Measurements from ENCODE around the gene KCNIP1. TPM values are rescaled to one million over a fixed set of nuclear protein-coding genes. Genes with fewer than 3 reads are reported as not detected.
"Not testable (repeated sequence)": the region's sequence is repeated elsewhere in the genome, so short reads cannot be mapped to it uniquely, and the experiment has no call there.

KCNIP1 gene
- polyA plus RNA-seq, 2 donors: 0.04 TPM; not detected in 1

- H3K27ac ChIP-seq (ENCODE audit: low read depth in 2 of 2, low read length in 1 of 2): no peak overlapping the region
- 60 to 61% methylated on average over 2 of the region's 2 CpGs for WGBS, 2 donors
These were observed 253.8 kb downstream of the KCNIP1 start for GRCh38 chr5:170757669-170758068.

GRCh38 chr5:170758481-170758880 lies 254.7 kb downstream of the KCNIP1 start:
- Histone ChIP-seq H3K4me3 (ENCODE audit: low read depth in 1 of 2, low read length in 2 of 2) (no peak overlapping the region), H3K27ac (ENCODE audit: low read depth in 2 of 2, low read length in 1 of 2) (no peak overlapping the region), H3K36me3 (ENCODE audit: control insufficient read depth in 2 of 2, insufficient read depth in 2 of 2, low read length in 1 of 2) (no peaks in the 10 kb centered on the region), H3K4me1 (ENCODE audit: control insufficient read depth in 2 of 2, insufficient read depth in 2 of 2, low read length in 1 of 2) (peaks cover 2 to 6% of the 10 kb centered on the region in 2 donors), H3K9me3 (ENCODE audit: control insufficient read depth in 2 of 2, insufficient read depth in 1 of 2, low read depth in 1 of 2, low read length in 1 of 2) (no peaks in the 10 kb centered on the region), H3K27me3 (ENCODE audit: control insufficient read depth in 1 of 2, insufficient read depth in 2 of 2, low read length in 2 of 2) (no peaks in the 10 kb centered on the region)
- 78 to 80% methylated on average over 3 of the region's 3 CpGs for WGBS, 2 donors

More at GRCh38 chr5:170757669-170758068, 253.8 kb downstream of the KCNIP1 start:
- no peaks in the 10 kb centered on the region for H3K36me3 ChIP-seq (ENCODE audit: control insufficient read depth in 2 of 2, insufficient read depth in 2 of 2, low read length in 1 of 2)
- H3K27me3 ChIP-seq (ENCODE audit: control insufficient read depth in 1 of 2, insufficient read depth in 2 of 2, low read length in 2 of 2): no peaks in the 10 kb centered on the region
- H3K4me1 ChIP-seq (ENCODE audit: control insufficient read depth in 2 of 2, insufficient read depth in 2 of 2, low read length in 1 of 2): peaks cover 3 to 6% of the 10 kb centered on the region in 2 donors
- no peaks in the 10 kb centered on the region for H3K9me3 ChIP-seq (ENCODE audit: control insufficient read depth in 2 of 2, insufficient read depth in 1 of 2, low read depth in 1 of 2, low read length in 1 of 2)
- no peak overlapping the region for H3K4me3 ChIP-seq (ENCODE audit: low read depth in 1 of 2, low read length in 2 of 2)

GRCh38 chr5:170760113-170760512 lies 256.3 kb downstream of the KCNIP1 start:
- H3K9me3 ChIP-seq (ENCODE audit: control insufficient read depth in 2 of 2, insufficient read depth in 1 of 2, low read depth in 1 of 2, low read length in 1 of 2): no peaks in the 10 kb centered on the region
- H3K27ac ChIP-seq (ENCODE audit: low read depth in 2 of 2, low read length in 1 of 2): no peak overlapping the region
- no peaks in the 10 kb centered on the region for H3K27me3 ChIP-seq (ENCODE audit: control insufficient read depth in 1 of 2, insufficient read depth in 2 of 2, low read length in 2 of 2)
- no peak overlapping the region for H3K4me3 ChIP-seq (ENCODE audit: low read depth in 1 of 2, low read length in 2 of 2)
- H3K4me1 ChIP-seq (ENCODE audit: control insufficient read depth in 2 of 2, insufficient read depth in 2 of 2, low read length in 1 of 2): peaks cover 2 to 6% of the 10 kb centered on the region in 2 donors
- 76 to 79% methylated on average over 9 of the region's 9 CpGs for WGBS, 2 donors
- H3K36me3 ChIP-seq (ENCODE audit: control insufficient read depth in 2 of 2, insufficient read depth in 2 of 2, low read length in 1 of 2): no peaks in the 10 kb centered on the region

- H3K27ac ChIP-seq (ENCODE audit: low read depth in 2 of 2, low read length in 1 of 2): no peak overlapping the region
- no peak overlapping the region for H3K4me3 ChIP-seq (ENCODE audit: low read depth in 1 of 2, low read length in 2 of 2)
- H3K36me3 ChIP-seq (ENCODE audit: control insufficient read depth in 2 of 2, insufficient read depth in 2 of 2, low read length in 1 of 2): no peaks in the 10 kb centered on the region
- 84 to 86% methylated on average over 7 of the region's 7 CpGs for WGBS, 2 donors
- no peaks in the 10 kb centered on the region for H3K9me3 ChIP-seq (ENCODE audit: control insufficient read depth in 2 of 2, insufficient read depth in 1 of 2, low read depth in 1 of 2, low read length in 1 of 2)
- peaks cover 2 to 3% of the 10 kb centered on the region in 2 donors for H3K4me1 ChIP-seq (ENCODE audit: control insufficient read depth in 2 of 2, insufficient read depth in 2 of 2, low read length in 1 of 2)
- no peaks in the 10 kb centered on the region for H3K27me3 ChIP-seq (ENCODE audit: control insufficient read depth in 1 of 2, insufficient read depth in 2 of 2, low read length in 2 of 2)
These were observed 257.4 kb downstream of the KCNIP1 start for GRCh38 chr5:170761048-170761707.

GRCh38 chr5:170761708-170762066 lies 257.9 kb downstream of the KCNIP1 start:
- no peaks in the 10 kb centered on the region for H3K9me3 ChIP-seq (ENCODE audit: control insufficient read depth in 2 of 2, insufficient read depth in 1 of 2, low read depth in 1 of 2, low read length in 1 of 2)
- no peak overlapping the region for H3K27ac ChIP-seq (ENCODE audit: low read depth in 2 of 2, low read length in 1 of 2)
- no peak overlapping the region for H3K4me3 ChIP-seq (ENCODE audit: low read depth in 1 of 2, low read length in 2 of 2)
- no peaks in the 10 kb centered on the region for H3K36me3 ChIP-seq (ENCODE audit: control insufficient read depth in 2 of 2, insufficient read depth in 2 of 2, low read length in 1 of 2)
- peaks cover 2% of the 10 kb centered on the region in 2 donors for H3K4me1 ChIP-seq (ENCODE audit: control insufficient read depth in 2 of 2, insufficient read depth in 2 of 2, low read length in 1 of 2)
- WGBS, 2 donors: 83 to 89% methylated on average over 6 of the region's 6 CpGs
- H3K27me3 ChIP-seq (ENCODE audit: control insufficient read depth in 1 of 2, insufficient read depth in 2 of 2, low read length in 2 of 2): no peaks in the 10 kb centered on the region

GRCh38 chr5:170762298-170762697 lies 258.5 kb downstream of the KCNIP1 start:
- not testable (repeated sequence) for H3K4me1 ChIP-seq (ENCODE audit: control insufficient read depth in 2 of 2, insufficient read depth in 2 of 2, low read length in 1 of 2); H3K36me3 ChIP-seq (ENCODE audit: control insufficient read depth in 2 of 2, insufficient read depth in 2 of 2, low read length in 1 of 2); H3K9me3 ChIP-seq (ENCODE audit: control insufficient read depth in 2 of 2, insufficient read depth in 1 of 2, low read depth in 1 of 2, low read length in 1 of 2); H3K27ac ChIP-seq (ENCODE audit: low read depth in 2 of 2, low read length in 1 of 2); H3K4me3 ChIP-seq (ENCODE audit: low read depth in 1 of 2, low read length in 2 of 2); H3K27me3 ChIP-seq (ENCODE audit: control insufficient read depth in 1 of 2, insufficient read depth in 2 of 2, low read length in 2 of 2)
- 97 to 99% methylated on average over 9 of the region's 9 CpGs for WGBS, 2 donors

GRCh38 chr5:170765868-170766267 lies 262.0 kb downstream of the KCNIP1 start:
- H3K9me3 ChIP-seq (ENCODE audit: control insufficient read depth in 2 of 2, insufficient read depth in 1 of 2, low read depth in 1 of 2, low read length in 1 of 2); H3K27ac ChIP-seq (ENCODE audit: low read depth in 2 of 2, low read length in 1 of 2); H3K4me3 ChIP-seq (ENCODE audit: low read depth in 1 of 2, low read length in 2 of 2); H3K27me3 ChIP-seq (ENCODE audit: control insufficient read depth in 1 of 2, insufficient read depth in 2 of 2, low read length in 2 of 2); H3K4me1 ChIP-seq (ENCODE audit: control insufficient read depth in 2 of 2, insufficient read depth in 2 of 2, low read length in 1 of 2); H3K36me3 ChIP-seq (ENCODE audit: control insufficient read depth in 2 of 2, insufficient read depth in 2 of 2, low read length in 1 of 2): not testable (repeated sequence)
- WGBS, 2 donors: 77% methylated on average over 9 of the region's 9 CpGs

- Histone ChIP-seq H3K4me1 (ENCODE audit: control insufficient read depth in 2 of 2, insufficient read depth in 2 of 2, low read length in 1 of 2) (peaks cover 0 to 7% of the 10 kb centered on the region in 2 donors), H3K9me3 (ENCODE audit: control insufficient read depth in 2 of 2, insufficient read depth in 1 of 2, low read depth in 1 of 2, low read length in 1 of 2) (no peaks in the 10 kb centered on the region), H3K27ac (ENCODE audit: low read depth in 2 of 2, low read length in 1 of 2) (no peak overlapping the region), H3K4me3 (ENCODE audit: low read depth in 1 of 2, low read length in 2 of 2) (no peak overlapping the region), H3K36me3 (ENCODE audit: control insufficient read depth in 2 of 2, insufficient read depth in 2 of 2, low read length in 1 of 2) (no peaks in the 10 kb centered on the region), H3K27me3 (ENCODE audit: control insufficient read depth in 1 of 2, insufficient read depth in 2 of 2, low read length in 2 of 2) (no peaks in the 10 kb centered on the region)
- WGBS, 2 donors: 50% methylated on average over 6 of the region's 6 CpGs
These were observed 265.4 kb downstream of the KCNIP1 start for GRCh38 chr5:170769246-170769645.

GRCh38 chr5:170769898-170770416 lies 266.1 kb downstream of the KCNIP1 start:
- 72 to 78% methylated on average over 5 of the region's 5 CpGs for WGBS, 2 donors
- Histone ChIP-seq H3K4me3 (ENCODE audit: low read depth in 1 of 2, low read length in 2 of 2) (no peak overlapping the region), H3K4me1 (ENCODE audit: control insufficient read depth in 2 of 2, insufficient read depth in 2 of 2, low read length in 1 of 2) (peaks cover 0 to 7% of the 10 kb centered on the region in 2 donors), H3K27me3 (ENCODE audit: control insufficient read depth in 1 of 2, insufficient read depth in 2 of 2, low read length in 2 of 2) (no peaks in the 10 kb centered on the region), H3K36me3 (ENCODE audit: control insufficient read depth in 2 of 2, insufficient read depth in 2 of 2, low read length in 1 of 2) (no peaks in the 10 kb centered on the region), H3K27ac (ENCODE audit: low read depth in 2 of 2, low read length in 1 of 2) (no peak overlapping the region), H3K9me3 (ENCODE audit: control insufficient read depth in 2 of 2, insufficient read depth in 1 of 2, low read depth in 1 of 2, low read length in 1 of 2) (no peaks in the 10 kb centered on the region)

GRCh38 chr5:170771496-170771895 lies 267.7 kb downstream of the KCNIP1 start:
- Histone ChIP-seq H3K9me3 (ENCODE audit: control insufficient read depth in 2 of 2, insufficient read depth in 1 of 2, low read depth in 1 of 2, low read length in 1 of 2) (no peaks in the 10 kb centered on the region), H3K4me3 (ENCODE audit: low read depth in 1 of 2, low read length in 2 of 2) (no peak overlapping the region), H3K4me1 (ENCODE audit: control insufficient read depth in 2 of 2, insufficient read depth in 2 of 2, low read length in 1 of 2) (peaks cover 0 to 7% of the 10 kb centered on the region in 2 donors), H3K36me3 (ENCODE audit: control insufficient read depth in 2 of 2, insufficient read depth in 2 of 2, low read length in 1 of 2) (no peaks in the 10 kb centered on the region), H3K27ac (ENCODE audit: low read depth in 2 of 2, low read length in 1 of 2) (no peak overlapping the region), H3K27me3 (ENCODE audit: control insufficient read depth in 1 of 2, insufficient read depth in 2 of 2, low read length in 2 of 2) (no peaks in the 10 kb centered on the region)
- 79 to 92% methylated on average over 15 of the region's 15 CpGs for WGBS, 2 donors
